Measurements from ENCODE around the gene NDC1. TPM values are rescaled to one million over a fixed set of nuclear protein-coding genes. Genes with fewer than 3 reads are reported as not detected.

NDC1 gene
- total and polyA plus RNA-seq, 11 donors, result 1.6 to 9.4 (median 6.5) TPM

GRCh38 chr1:53810007-53810406 lies 28.1 kb downstream of the NDC1 start:
- no peak for DNase-seq
- TF ChIP-seq CTCF (IDR thresholded peaks at IDR 0.05) (no peak), POLR2A (IDR thresholded peaks at IDR 0.05) (no peak)
- Histone ChIP-seq H3K36me3 (peaks cover 0 to 48% (median 22%) of the 10 kb centered on the region in 9 donors), H3K27me3 (no peaks in the 10 kb centered on the region), H3K4me1 (no peaks in the 10 kb centered on the region), H3K4me3 (no peak overlapping the region), H3K9me3 (no peaks in the 10 kb centered on the region), H3K27ac (no peak overlapping the region)
- intact Hi-C loops (cut with DNase I), result loop anchor here in 1 of 10 donors (10.0 kb wide), 1 partner anchor 65 kb away; no protein-coding TSS in a partner anchor
- WGBS, 4 donors, result 88 to 98% (median 97%) methylated on average over 5 of the region's 5 CpGs
- no peak for ATAC-seq

- intact Hi-C loops (cut with DNase I), result no loop called here
- WGBS, 4 donors, result 82 to 91% (median 87%) methylated on average over 5 of the region's 5 CpGs
- DNase-seq, result no peak
- Histone ChIP-seq H3K9me3 (no peaks in the 10 kb centered on the region), H3K4me1 (no peaks in the 10 kb centered on the region), H3K4me3 (no peak overlapping the region), H3K36me3 (peaks cover 0 to 61% (median 43%) of the 10 kb centered on the region in 9 donors), H3K27ac (no peak overlapping the region), H3K27me3 (no peaks in the 10 kb centered on the region)
- ATAC-seq, result no peak
- no peak for TF ChIP-seq POLR2A (IDR thresholded peaks at IDR 0.05)
- TF ChIP-seq CTCF (IDR thresholded peaks at IDR 0.05), result no peak
Observed at GRCh38 chr1:53807916-53808315, 30.2 kb downstream of the NDC1 start.

- ATAC-seq, result no peak
- no peak for TF ChIP-seq CTCF (IDR thresholded peaks at IDR 0.05)
- TF ChIP-seq POLR2A (IDR thresholded peaks at IDR 0.05), result no peak
- intact Hi-C loops (cut with DNase I), result no loop called here
Observed at GRCh38 chr1:53804791-53805505, 33.1 kb downstream of the NDC1 start.

GRCh38 chr1:53804181-53804580 lies 33.9 kb downstream of the NDC1 start:
- H3K36me3 ChIP-seq, result peaks cover 0 to 87% (median 75%) of the 10 kb centered on the region in 9 donors
- H3K4me1 ChIP-seq, result no peaks in the 10 kb centered on the region
- H3K9me3 ChIP-seq, result no peaks in the 10 kb centered on the region
- 96 to 99% (median 96%) methylated on average over 7 of the region's 7 CpGs for WGBS, 4 donors
- H3K4me3 ChIP-seq, result no peak overlapping the region
- no peak for DNase-seq
- no peak overlapping the region for H3K27ac ChIP-seq
- no peak for ATAC-seq
- no peaks in the 10 kb centered on the region for H3K27me3 ChIP-seq
- intact Hi-C loops (cut with DNase I), result no loop called here
- no peak for TF ChIP-seq POLR2A (IDR thresholded peaks at IDR 0.05)
- TF ChIP-seq CTCF (IDR thresholded peaks at IDR 0.05), result no peak

More at GRCh38 chr1:53804791-53805505, 33.1 kb downstream of the NDC1 start:
- no peak overlapping the region for H3K4me3 ChIP-seq
- no peaks in the 10 kb centered on the region for H3K4me1 ChIP-seq
- H3K27me3 ChIP-seq, result no peaks in the 10 kb centered on the region
- 94 to 99% (median 97%) methylated on average over 3 of the region's 3 CpGs for WGBS, 4 donors
- no peak overlapping the region for H3K27ac ChIP-seq
- no peak for DNase-seq
- H3K9me3 ChIP-seq, result no peaks in the 10 kb centered on the region
- H3K36me3 ChIP-seq, result peaks cover 0 to 83% (median 67%) of the 10 kb centered on the region in 9 donors

Measured in heart left ventricle (tissue), 16 donors.